ENCODE measurements around the gene FYB2. TPM values are rescaled to one million over a fixed set of nuclear protein-coding genes. Genes with fewer than 3 reads are reported as not detected.

The FYB2 gene
- polyA plus RNA-seq, 1 donor from 2014 or later: 0.69 TPM

- H3F3A ChIP-seq (ENCODE audit: insufficient read depth, low read length, poor library complexity, severe bottlenecking): no peaks in the 10 kb centered on the region
- no peaks in the 10 kb centered on the region for H3K9me2 ChIP-seq (ENCODE audit: insufficient read depth, low read length)
- H3K9me3 ChIP-seq (ENCODE audit: low read length): no peaks in the 10 kb centered on the region
- H3K79me2 ChIP-seq (replicated peaks; ENCODE audit: insufficient read depth, low read length): no peaks in the 10 kb centered on the region
- H3K4me2 ChIP-seq (ENCODE audit: low read length): no peak overlapping the region
- H4K20me1 ChIP-seq (ENCODE audit: insufficient read depth): no peaks in the 10 kb centered on the region
- H3K9ac ChIP-seq (ENCODE audit: low read length): no peak overlapping the region
- H3K36me3 ChIP-seq (ENCODE audit: insufficient read depth, low read length): no peaks in the 10 kb centered on the region
- H3K27ac ChIP-seq (ENCODE audit: low read length): no peak overlapping the region
- H3K27me3 ChIP-seq (ENCODE audit: insufficient read depth, low read depth, low read length): no peaks in the 10 kb centered on the region
- no peak overlapping the region for H3K4me3 ChIP-seq (ENCODE audit: low read length)
- H2AFZ ChIP-seq (ENCODE audit: low read depth, low read length): no peak overlapping the region
- TF ChIP-seq EP300 (conservative IDR thresholded peaks at IDR 0.05; ENCODE audit: poor library complexity, severe bottlenecking): no peak
Measured at GRCh38 chr1:56824938-56825337, 5.7 kb upstream of the FYB2 start.

GRCh38 chr1:56824271-56824670 lies 5.1 kb upstream of the FYB2 start:
- H2AFZ ChIP-seq (ENCODE audit: low read depth, low read length): no peak overlapping the region
- no peaks in the 10 kb centered on the region for H3F3A ChIP-seq (ENCODE audit: insufficient read depth, low read length, poor library complexity, severe bottlenecking)
- no peaks in the 10 kb centered on the region for H4K20me1 ChIP-seq (ENCODE audit: insufficient read depth)
- H3K4me3 ChIP-seq (ENCODE audit: low read length): no peak overlapping the region
- H3K27me3 ChIP-seq (ENCODE audit: insufficient read depth, low read depth, low read length): no peaks in the 10 kb centered on the region
- no peaks in the 10 kb centered on the region for H3K9me2 ChIP-seq (ENCODE audit: insufficient read depth, low read length)
- H3K4me2 ChIP-seq (ENCODE audit: low read length): no peak overlapping the region
- H3K36me3 ChIP-seq (ENCODE audit: insufficient read depth, low read length): no peaks in the 10 kb centered on the region
- no peak overlapping the region for H3K9ac ChIP-seq (ENCODE audit: low read length)
- no peaks in the 10 kb centered on the region for H3K79me2 ChIP-seq (replicated peaks; ENCODE audit: insufficient read depth, low read length)
- no peak for TF ChIP-seq EZH2 (IDR thresholded peaks at IDR 0.05; ENCODE audit: borderline replicate concordance, insufficient read depth, low read length, poor library complexity, severe bottlenecking)
- no peak for TF ChIP-seq RAD21 (conservative IDR thresholded peaks at IDR 0.05)
- no peak for TF ChIP-seq CTCF (IDR thresholded peaks at IDR 0.05; ENCODE audit: poor library complexity, severe bottlenecking)
- no peaks in the 10 kb centered on the region for H3K9me3 ChIP-seq (ENCODE audit: low read length)
- H3K27ac ChIP-seq (ENCODE audit: low read length): no peak overlapping the region

GRCh38 chr1:56821462-56821797 lies 2.2 kb upstream of the FYB2 start:
- Histone ChIP-seq H3K27me3 (ENCODE audit: insufficient read depth, low read depth, low read length) (no peaks in the 10 kb centered on the region), H3F3A (ENCODE audit: insufficient read depth, low read length, poor library complexity, severe bottlenecking) (no peaks in the 10 kb centered on the region), H4K20me1 (ENCODE audit: insufficient read depth) (no peaks in the 10 kb centered on the region), H3K27ac (ENCODE audit: low read length) (no peak overlapping the region), H3K79me2 (replicated peaks; ENCODE audit: insufficient read depth, low read length) (no peaks in the 10 kb centered on the region), H3K4me2 (ENCODE audit: low read length) (no peak overlapping the region), H3K36me3 (ENCODE audit: insufficient read depth, low read length) (no peaks in the 10 kb centered on the region), H3K4me3 (ENCODE audit: low read length) (no peak overlapping the region), H2AFZ (ENCODE audit: low read depth, low read length) (no peak overlapping the region), H3K9me3 (ENCODE audit: low read length) (no peaks in the 10 kb centered on the region), H3K9ac (ENCODE audit: low read length) (no peak overlapping the region), H3K9me2 (ENCODE audit: insufficient read depth, low read length) (no peaks in the 10 kb centered on the region)
- TF ChIP-seq SMC3 (conservative IDR thresholded peaks at IDR 0.05; ENCODE audit: poor library complexity) (no peak), TAF1 (IDR thresholded peaks at IDR 0.05; ENCODE audit: low read depth) (no peak), POLR2AphosphoS5 (IDR thresholded peaks at IDR 0.05) (no peak), EZH2 (IDR thresholded peaks at IDR 0.05; ENCODE audit: borderline replicate concordance, insufficient read depth, low read length, poor library complexity, severe bottlenecking) (no peak), MXI1 (conservative IDR thresholded peaks at IDR 0.05; ENCODE audit: poor library complexity, severe bottlenecking) (no peak), EP300 (conservative IDR thresholded peaks at IDR 0.05; ENCODE audit: poor library complexity, severe bottlenecking) (no peak), CTCF (IDR thresholded peaks at IDR 0.05; ENCODE audit: poor library complexity, severe bottlenecking) (no peak), REST (IDR thresholded peaks at IDR 0.05; ENCODE audit: borderline replicate concordance) (no peak), RAD21 (conservative IDR thresholded peaks at IDR 0.05) (no peak)

Measured in neural cell (in vitro differentiated cells).